Panc1 (cell line): ENCODE results near the gene GPR137B. TPM values are rescaled to one million over a fixed set of nuclear protein-coding genes. Genes with fewer than 3 reads are reported as not detected.

Experiments
- ATAC-seq: fragments of 200-7000 bp; cut with Tn5 transposase; 2 replicates; pipeline ENCODE4 v1.9.1; 2020; ENCODE audit warnings: mild to moderate bottlenecking, moderate library complexity
- BruUV-seq: library from RNA; stranded (reverse); fragments of 400-500 nt; replicated peaks from 2 replicates; lab custom pipeline; 2021; lab: Mats Ljungman, UMichigan
- CTCF ChIA-PET: fragments of 300-600 bp; sonication (Branson Sonifier 250); formaldehyde crosslinking; loops from one replicate; lab custom pipeline; 2022; ENCODE audit warnings: antibody characterized with exemption; lab: Charles Lee
- POLR2A ChIA-PET: fragments of 300-600 bp; sonication (Branson Sonifier 250); formaldehyde crosslinking; loops from one replicate; lab custom pipeline; 2022; ENCODE audit warnings: antibody characterized with exemption; lab: Charles Lee
- DNase-seq: peaks from one replicate; pipeline ENCODE4 v3.0.0-alpha.2; 2010; ENCODE audit warnings: low read depth, low spot score
- H3K27ac ChIP-seq: 2 replicates; pipeline ENCODE4 v1.5.1; 2011; ENCODE audit warnings: mild to moderate bottlenecking, low read length, inconsistent platforms
- H3K27me3 ChIP-seq: fragments of 200-500 bp; sonication (Bioruptor generic); 2 replicates; pipeline ENCODE4 v1.6.0; 2014; ENCODE audit warnings: low read length, inconsistent platforms; ENCODE audit not compliant: control insufficient read depth, insufficient read depth
- H3K36me3 ChIP-seq: fragments of 200-500 bp; sonication (Bioruptor generic); 2 replicates; pipeline ENCODE4 v1.5.1; 2014; ENCODE audit warnings: inconsistent platforms, mild to moderate bottlenecking, low read length, moderate library complexity; ENCODE audit not compliant: control insufficient read depth, insufficient read depth
- H3K4me1 ChIP-seq: 2 replicates; pipeline ENCODE4 v1.5.1; 2011; ENCODE audit warnings: inconsistent platforms, mild to moderate bottlenecking, low read length, moderate library complexity; ENCODE audit not compliant: control insufficient read depth, insufficient read depth
- H3K4me3 ChIP-seq, 2 experiments: 2 replicates each; pipeline ENCODE4 v1.5.1; 2011 to 2012; ENCODE audit warnings: low read depth in 2 of 2, low read length in 2 of 2, mild to moderate bottlenecking in 2 of 2, inconsistent platforms in 1 of 2, moderate library complexity in 1 of 2
- H3K9me3 ChIP-seq: fragments of 200-500 bp; sonication (Bioruptor generic); 2 replicates; pipeline ENCODE4 v1.5.1; 2014; ENCODE audit warnings: low read depth, mild to moderate bottlenecking, inconsistent platforms, low read length, moderate library complexity; ENCODE audit not compliant: control insufficient read depth, insufficient read depth
- CTCF ChIP-seq: fragments of 450-650 bp; IDR thresholded peaks from 2 replicates; pipeline ENCODE4 v1.5.1; 2017; ENCODE audit warnings: mild to moderate bottlenecking
- POLR2AphosphoS5 ChIP-seq: IDR thresholded peaks from 2 replicates; pipeline ENCODE4 v1.6.1; 2012; ENCODE audit warnings: mild to moderate bottlenecking, low read depth, low read length, moderate library complexity
- REST ChIP-seq, 2 experiments: IDR thresholded peaks; 2 replicates each; pipeline ENCODE4 v1.6.1; 2011 to 2012; ENCODE audit warnings: low read depth in 2 of 2, control low read depth in 1 of 2, low read length in 1 of 2, mild to moderate bottlenecking in 1 of 2, moderate library complexity in 1 of 2; ENCODE audit not compliant: insufficient read depth in 1 of 2
- SIN3A ChIP-seq: IDR thresholded peaks from 2 replicates; pipeline ENCODE4 v1.6.1; 2012; ENCODE audit warnings: low read depth, mild to moderate bottlenecking, low read length, moderate library complexity, borderline replicate concordance; ENCODE audit not compliant: insufficient read depth
- TCF7L2 ChIP-seq: IDR thresholded peaks from 2 replicates; pipeline ENCODE4 v1.6.1; 2011; ENCODE audit warnings: mild to moderate bottlenecking, low read depth, low read length, inconsistent platforms
- in situ Hi-C: cut with HindIII; loops from 2 replicates; pipeline ENCODE4 v1.10.0; 2016; ENCODE audit warnings: low sequenced_read_pairs, low pct_unique_long_range_greater_than_20kb
- intact Hi-C: fragments of 100-400 bp; cut with micrococcal nuclease; formaldehyde crosslinking; loops from one replicate; pipeline ENCODE4 v1.10.0; 2022; ENCODE audit not compliant: unreplicated experiment
- total RNA-seq: library from RNA; stranded (reverse); gene quantifications from one replicate; pipeline ENCODE4 v1.2.1, GENCODE V29; 2021; ENCODE audit not compliant: unreplicated experiment

GPR137B gene
- total RNA-seq, 1 experiment from 2014 or later: 25.3 TPM

- ChIA-PET CTCF (no interaction called here), POLR2A (no interaction called here)
- DNase-seq (no peak), ATAC-seq (no peak)
- H3K4me1 ChIP-seq: peaks cover 12% of the 10 kb centered on the region
- H3K4me3 ChIP-seq: no peak overlapping the region
- H3K9me3 ChIP-seq: no peaks in the 10 kb centered on the region
- intact Hi-C loops (no loop called here), in situ Hi-C loops (no loop called here)
- no peaks in the 10 kb centered on the region for H3K36me3 ChIP-seq
- BruUV-seq: no TSS peak
- TF ChIP-seq POLR2AphosphoS5: no peak
- TF ChIP-seq TCF7L2: no peak
- TF ChIP-seq CTCF: no peak
- TF ChIP-seq REST (IDR thresholded peaks at IDR 0.05; ENCODE audit: insufficient read depth in 1 of 2, low read depth in 2 of 2, low read length in 1 of 2): no peak
- no peak for TF ChIP-seq SIN3A
- H3K27me3 ChIP-seq: no peaks in the 10 kb centered on the region
- H3K27ac ChIP-seq: no peak overlapping the region
These were observed 8.6 kb downstream of the GPR137B start for GRCh38 chr1:236150986-236151385.

- H3K27me3 ChIP-seq: no peaks in the 10 kb centered on the region
- H3K9me3 ChIP-seq: no peaks in the 10 kb centered on the region
- no peaks in the 10 kb centered on the region for H3K36me3 ChIP-seq
- in situ Hi-C loops (no loop called here), intact Hi-C loops (no loop called here)
- BruUV-seq: no TSS peak
- POLR2A ChIA-PET: no interaction called here
- no peak overlapping the region for H3K27ac ChIP-seq
- ATAC-seq (no peak), DNase-seq (no peak)
- H3K4me1 ChIP-seq: peaks cover 12% of the 10 kb centered on the region
- TF ChIP-seq CTCF (no peak), REST (IDR thresholded peaks at IDR 0.05; ENCODE audit: insufficient read depth in 1 of 2, low read depth in 2 of 2, low read length in 1 of 2) (no peak), POLR2AphosphoS5 (no peak), SIN3A (no peak), TCF7L2 (no peak)
- CTCF ChIA-PET: no interaction called here
- H3K4me3 ChIP-seq: no peak overlapping the region
These were observed 9.5 kb downstream of the GPR137B start for GRCh38 chr1:236151739-236152424.
